ENCODE results near the gene CD2AP. TPM values are rescaled to one million over a fixed set of nuclear protein-coding genes. Genes with fewer than 3 reads are reported as not detected.

Gene CD2AP
- total and polyA plus RNA-seq, 2 donors (not counting 1 experiment from before 2014, with no cell fraction given): 4.7 to 43.3 TPM

DNA sequence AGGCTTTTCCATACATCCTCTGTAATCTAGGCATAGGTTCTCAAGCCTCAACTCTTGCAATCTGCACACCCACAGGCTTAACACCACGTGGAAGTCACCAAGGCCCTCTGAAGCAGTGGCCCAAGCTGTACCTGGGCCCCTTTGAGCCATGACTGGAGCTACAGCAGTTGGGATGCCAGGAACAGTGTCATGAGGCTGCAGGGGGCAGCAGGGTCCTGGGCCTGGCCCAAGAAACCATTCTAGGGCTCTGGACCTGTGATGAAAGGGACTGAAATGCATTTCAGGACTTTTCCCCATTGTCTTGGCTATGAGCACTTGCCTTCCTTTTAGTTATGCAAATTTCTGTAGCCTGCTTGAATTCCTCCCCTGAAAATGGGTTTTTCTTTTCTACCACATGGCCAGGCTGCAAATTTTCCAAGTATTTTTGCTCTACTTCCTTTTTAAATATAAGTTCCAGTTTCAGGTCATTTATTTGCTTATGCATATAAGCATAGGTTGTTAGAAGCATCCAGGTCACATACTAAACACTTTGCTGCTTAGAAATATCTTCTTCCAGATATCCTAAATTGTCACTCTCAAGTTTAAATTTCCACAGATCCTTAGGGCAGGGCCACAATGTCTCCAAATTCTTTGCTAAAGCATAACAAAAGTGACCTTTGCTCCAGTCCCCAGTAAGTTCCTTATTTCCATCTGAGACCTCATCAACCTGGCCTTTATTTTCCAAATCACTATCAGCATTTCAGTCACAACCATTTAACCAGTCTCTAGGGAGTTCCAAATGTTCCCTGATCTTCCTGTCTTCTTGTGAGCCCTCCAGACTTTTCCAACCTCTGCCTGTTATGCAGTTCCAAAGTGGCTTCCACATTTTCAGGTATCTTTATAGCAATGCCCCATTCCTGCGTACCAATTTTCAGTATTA is 48.6 kb upstream of the CD2AP start:
- POLR2A ChIA-PET: no interaction called here
- intact Hi-C loops (cut with micrococcal nuclease): no loop called here
- peaks cover 3% of the 10 kb centered on the region for H3K27me3 Mint-ChIP-seq

More for the DNA sequence above, 48.6 kb upstream of the CD2AP start:
- no peaks in the 10 kb centered on the region for H3K79me2 ChIP-seq (ENCODE audit: control insufficient read depth, insufficient read depth, low read length)
- no peak overlapping the region for H2AFZ ChIP-seq (ENCODE audit: insufficient read depth, low read depth, low read length, poor library complexity, severe bottlenecking)
- CTCF ChIA-PET: no interaction called here
- H3K36me3 ChIP-seq (replicated peaks in 1 of 2; ENCODE audit: control extremely low read depth in 1 of 2, control insufficient read depth in 1 of 2, extremely low read depth in 1 of 2, insufficient read depth in 2 of 2, low read length in 1 of 2): no peaks in the 10 kb centered on the region
- Mint-ChIP-seq H3K4me3 (no peak overlapping the region), H3K4me1 (no peaks in the 10 kb centered on the region), H3K9me3 (ENCODE audit: insufficient read depth) (peaks cover 12% of the 10 kb centered on the region), H3K27ac (no peak overlapping the region)
- no peak overlapping the region for H3K27ac ChIP-seq (ENCODE audit: low read length in 2 of 2)
- no peaks in the 10 kb centered on the region for H3K27me3 ChIP-seq (replicated peaks in 1 of 4; ENCODE audit: control extremely low read depth in 1 of 4, control insufficient read depth in 3 of 4, insufficient read depth in 4 of 4, low read length in 3 of 4)
- 65% methylated on average over 2 of the region's 2 CpGs for WGBS (ENCODE audit: insufficient coverage)
- no peak overlapping the region for H3K4me2 ChIP-seq (replicated peaks; ENCODE audit: low read depth, low read length, poor library complexity, severe bottlenecking)
- peaks cover 0 to 12% (median 9%) of the 10 kb centered on the region in 3 donors for H3K9me3 ChIP-seq (ENCODE audit: control extremely low read depth in 1 of 3, control insufficient read depth in 2 of 3, insufficient read depth in 1 of 3, low read length in 2 of 3)
- no peak for DNase-seq
- no peak overlapping the region for H3K9ac ChIP-seq (ENCODE audit: low read length)
- no peak for TF ChIP-seq EZH2 (IDR thresholded peaks at IDR 0.05; ENCODE audit: borderline replicate concordance, insufficient read depth, low read depth, low read length, poor library complexity, severe bottlenecking)
- TF ChIP-seq, protein P1, sequence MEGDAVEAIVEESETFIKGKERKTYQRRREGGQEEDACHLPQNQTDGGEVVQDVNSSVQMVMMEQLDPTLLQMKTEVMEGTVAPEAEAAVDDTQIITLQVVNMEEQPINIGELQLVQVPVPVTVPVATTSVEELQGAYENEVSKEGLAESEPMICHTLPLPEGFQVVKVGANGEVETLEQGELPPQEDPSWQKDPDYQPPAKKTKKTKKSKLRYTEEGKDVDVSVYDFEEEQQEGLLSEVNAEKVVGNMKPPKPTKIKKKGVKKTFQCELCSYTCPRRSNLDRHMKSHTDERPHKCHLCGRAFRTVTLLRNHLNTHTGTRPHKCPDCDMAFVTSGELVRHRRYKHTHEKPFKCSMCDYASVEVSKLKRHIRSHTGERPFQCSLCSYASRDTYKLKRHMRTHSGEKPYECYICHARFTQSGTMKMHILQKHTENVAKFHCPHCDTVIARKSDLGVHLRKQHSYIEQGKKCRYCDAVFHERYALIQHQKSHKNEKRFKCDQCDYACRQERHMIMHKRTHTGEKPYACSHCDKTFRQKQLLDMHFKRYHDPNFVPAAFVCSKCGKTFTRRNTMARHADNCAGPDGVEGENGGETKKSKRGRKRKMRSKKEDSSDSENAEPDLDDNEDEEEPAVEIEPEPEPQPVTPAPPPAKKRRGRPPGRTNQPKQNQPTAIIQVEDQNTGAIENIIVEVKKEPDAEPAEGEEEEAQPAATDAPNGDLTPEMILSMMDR (IDR thresholded peaks at IDR 0.05): no peak
- ATAC-seq (ENCODE audit: low read depth): no peak
- H4K20me1 ChIP-seq (ENCODE audit: control insufficient read depth, insufficient read depth, low read length, poor library complexity, severe bottlenecking): no peaks in the 10 kb centered on the region
- no peak overlapping the region for H3K4me3 ChIP-seq (ENCODE audit: control extremely low read depth in 1 of 5, extremely low read depth in 1 of 5, insufficient read depth in 1 of 5, low read depth in 2 of 5, low read length in 4 of 5)
- no peaks in the 10 kb centered on the region for H3K4me1 ChIP-seq (ENCODE audit: control insufficient read depth in 2 of 2, insufficient read depth in 2 of 2, low read length in 2 of 2)

Data from B cell (primary cell).